ENCODE results near the gene FLOT1.
"Not testable (repeated sequence)": the region's sequence is repeated elsewhere in the genome, so short reads cannot be mapped to it uniquely, and the experiment has no call there.

FLOT1 gene

DNA sequence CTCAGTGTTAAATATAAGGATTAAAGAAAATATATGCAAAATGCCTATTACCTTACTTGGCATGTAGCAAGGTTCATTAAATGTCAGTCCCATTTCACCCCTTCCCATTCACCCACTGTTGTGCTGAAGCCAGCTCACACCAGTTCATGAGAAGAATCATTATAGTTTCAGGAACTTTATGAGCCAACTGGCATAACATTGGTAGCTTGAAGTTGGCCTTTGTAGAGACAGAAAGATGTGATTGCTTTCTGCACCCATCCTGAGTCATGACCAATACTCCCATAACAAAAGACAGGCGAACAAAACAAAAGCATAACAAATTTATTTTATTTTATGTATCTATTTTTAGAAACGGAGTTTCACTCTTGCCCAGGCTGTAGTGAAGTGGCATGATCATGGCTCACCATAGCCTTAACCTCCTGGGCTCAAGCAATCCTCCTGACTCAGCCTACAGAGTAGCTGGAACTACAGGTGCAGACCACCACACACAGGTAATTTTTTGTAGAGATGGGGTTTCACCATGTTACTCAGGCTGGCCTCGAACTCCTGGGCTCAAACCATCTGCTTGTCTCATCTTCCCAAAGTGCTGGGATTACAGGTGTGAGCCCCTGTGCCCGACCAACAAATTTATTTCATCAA, 19.4 kb upstream of the FLOT1 start:
- no peaks in the 10 kb centered on the region; the same call in 1 of the 2 replicates for H3K27me3 ChIP-seq (ENCODE audit: insufficient read depth, low read depth)
- H3K36me3 ChIP-seq (ENCODE audit: insufficient read depth) = no peaks in the 10 kb centered on the region
- no peak overlapping the region for H3K27ac ChIP-seq

DNA sequence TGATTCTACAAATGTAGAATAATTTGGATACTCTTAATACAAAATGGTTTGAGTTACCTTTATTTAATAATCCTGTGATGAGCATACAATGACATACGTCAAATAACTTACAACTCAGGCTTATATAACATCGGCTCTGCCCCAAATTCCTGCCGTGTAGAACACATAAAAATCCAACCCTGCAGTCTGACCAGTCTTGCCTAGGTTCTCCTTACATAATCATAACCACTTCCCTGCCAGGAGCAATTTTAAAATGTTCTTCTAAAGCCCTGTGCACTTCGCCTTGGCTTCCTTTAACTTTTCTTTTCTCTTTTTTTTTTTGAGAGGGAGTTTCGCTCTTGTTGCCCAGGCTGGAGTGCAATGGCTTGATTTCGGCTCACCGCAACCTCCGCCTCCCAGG, 18.1 kb upstream of the FLOT1 start:
- Histone ChIP-seq H3K27me3 (ENCODE audit: insufficient read depth, low read depth) (no peaks in the 10 kb centered on the region; the same call in 1 of the 2 replicates), H2AFZ (ENCODE audit: low read depth) (no peak overlapping the region), H3K4me2 (no peak overlapping the region), H3K4me1 (ENCODE audit: low read depth, poor library complexity, severe bottlenecking) (no peaks in the 10 kb centered on the region), H3K79me2 (ENCODE audit: insufficient read depth, low read depth) (no peaks in the 10 kb centered on the region), H3K27ac (no peak overlapping the region), H3K4me3 (IDR thresholded peaks at IDR 0.05; ENCODE audit: insufficient read depth, low read depth, low read length) (no peak overlapping the region), H3K9ac (no peak overlapping the region), H3K36me3 (ENCODE audit: insufficient read depth) (no peaks in the 10 kb centered on the region), H4K20me1 (ENCODE audit: insufficient read depth) (no peaks in the 10 kb centered on the region)
- TF ChIP-seq, protein P1, sequence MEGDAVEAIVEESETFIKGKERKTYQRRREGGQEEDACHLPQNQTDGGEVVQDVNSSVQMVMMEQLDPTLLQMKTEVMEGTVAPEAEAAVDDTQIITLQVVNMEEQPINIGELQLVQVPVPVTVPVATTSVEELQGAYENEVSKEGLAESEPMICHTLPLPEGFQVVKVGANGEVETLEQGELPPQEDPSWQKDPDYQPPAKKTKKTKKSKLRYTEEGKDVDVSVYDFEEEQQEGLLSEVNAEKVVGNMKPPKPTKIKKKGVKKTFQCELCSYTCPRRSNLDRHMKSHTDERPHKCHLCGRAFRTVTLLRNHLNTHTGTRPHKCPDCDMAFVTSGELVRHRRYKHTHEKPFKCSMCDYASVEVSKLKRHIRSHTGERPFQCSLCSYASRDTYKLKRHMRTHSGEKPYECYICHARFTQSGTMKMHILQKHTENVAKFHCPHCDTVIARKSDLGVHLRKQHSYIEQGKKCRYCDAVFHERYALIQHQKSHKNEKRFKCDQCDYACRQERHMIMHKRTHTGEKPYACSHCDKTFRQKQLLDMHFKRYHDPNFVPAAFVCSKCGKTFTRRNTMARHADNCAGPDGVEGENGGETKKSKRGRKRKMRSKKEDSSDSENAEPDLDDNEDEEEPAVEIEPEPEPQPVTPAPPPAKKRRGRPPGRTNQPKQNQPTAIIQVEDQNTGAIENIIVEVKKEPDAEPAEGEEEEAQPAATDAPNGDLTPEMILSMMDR (conservative IDR thresholded peaks at IDR 0.05; ENCODE audit: low read depth, low read length) = no peak

More for the DNA sequence above, 19.4 kb upstream of the FLOT1 start:
- Histone ChIP-seq H3K79me2 (ENCODE audit: insufficient read depth, low read depth) (no peaks in the 10 kb centered on the region), H3K4me2 (no peak overlapping the region), H2AFZ (ENCODE audit: low read depth) (no peak overlapping the region), H3K4me1 (ENCODE audit: low read depth, poor library complexity, severe bottlenecking) (no peaks in the 10 kb centered on the region), H4K20me1 (ENCODE audit: insufficient read depth) (no peaks in the 10 kb centered on the region), H3K4me3 (IDR thresholded peaks at IDR 0.05; ENCODE audit: insufficient read depth, low read depth, low read length) (no peak overlapping the region), H3K9ac (no peak overlapping the region)
- TF ChIP-seq, protein P1 (conservative IDR thresholded peaks at IDR 0.05; ENCODE audit: low read depth, low read length) = no peak

DNA sequence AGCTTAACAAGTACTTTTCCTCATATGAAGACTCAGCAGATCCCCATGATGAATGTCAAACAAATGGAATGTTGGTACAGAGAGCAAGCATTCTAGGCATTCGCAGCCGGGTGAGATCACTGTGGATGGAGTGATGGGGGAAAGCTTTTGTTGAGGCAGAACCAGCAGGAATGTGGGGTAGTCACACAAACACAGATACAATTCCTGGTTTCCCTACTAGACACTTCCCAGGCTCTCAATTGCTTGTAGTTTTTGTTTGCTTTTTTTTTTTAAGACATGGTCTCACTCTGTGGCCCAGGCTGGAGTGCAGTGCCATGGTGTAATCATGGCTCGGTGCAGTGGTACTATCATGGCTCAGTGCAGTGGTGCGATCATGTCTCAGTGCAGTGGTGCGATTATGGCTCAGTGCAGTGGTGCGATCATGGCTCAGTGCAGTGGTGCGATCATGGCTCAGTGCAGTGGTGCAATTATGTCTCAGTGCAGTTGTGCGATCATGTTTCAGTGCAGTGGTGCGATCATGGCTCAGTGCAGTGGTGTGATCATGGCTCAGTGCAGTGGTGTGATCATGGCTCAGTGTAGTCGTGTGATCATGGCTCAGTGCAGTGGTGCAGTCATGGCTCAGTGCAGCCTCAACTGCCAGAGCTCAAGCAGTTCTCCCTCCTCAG, 17.2 kb upstream of the FLOT1 start:
- H3K4me3 ChIP-seq (IDR thresholded peaks at IDR 0.05; ENCODE audit: insufficient read depth, low read depth, low read length) = no peak overlapping the region
- H3K79me2 ChIP-seq (ENCODE audit: insufficient read depth, low read depth) = no peaks in the 10 kb centered on the region
- H4K20me1 ChIP-seq (ENCODE audit: insufficient read depth) = no peaks in the 10 kb centered on the region
- TF ChIP-seq, protein P1 (conservative IDR thresholded peaks at IDR 0.05; ENCODE audit: low read depth, low read length) = no peak
- H3K36me3 ChIP-seq (ENCODE audit: insufficient read depth) = no peaks in the 10 kb centered on the region
- no peaks in the 10 kb centered on the region; the same call in 1 of the 2 replicates for H3K27me3 ChIP-seq (ENCODE audit: insufficient read depth, low read depth)
- H3K4me2 ChIP-seq = no peak overlapping the region
- no peak overlapping the region for H3K9ac ChIP-seq
- H2AFZ ChIP-seq (ENCODE audit: low read depth) = no peak overlapping the region
- no peak overlapping the region for H3K27ac ChIP-seq
- H3K4me1 ChIP-seq (ENCODE audit: low read depth, poor library complexity, severe bottlenecking) = no peaks in the 10 kb centered on the region

DNA sequence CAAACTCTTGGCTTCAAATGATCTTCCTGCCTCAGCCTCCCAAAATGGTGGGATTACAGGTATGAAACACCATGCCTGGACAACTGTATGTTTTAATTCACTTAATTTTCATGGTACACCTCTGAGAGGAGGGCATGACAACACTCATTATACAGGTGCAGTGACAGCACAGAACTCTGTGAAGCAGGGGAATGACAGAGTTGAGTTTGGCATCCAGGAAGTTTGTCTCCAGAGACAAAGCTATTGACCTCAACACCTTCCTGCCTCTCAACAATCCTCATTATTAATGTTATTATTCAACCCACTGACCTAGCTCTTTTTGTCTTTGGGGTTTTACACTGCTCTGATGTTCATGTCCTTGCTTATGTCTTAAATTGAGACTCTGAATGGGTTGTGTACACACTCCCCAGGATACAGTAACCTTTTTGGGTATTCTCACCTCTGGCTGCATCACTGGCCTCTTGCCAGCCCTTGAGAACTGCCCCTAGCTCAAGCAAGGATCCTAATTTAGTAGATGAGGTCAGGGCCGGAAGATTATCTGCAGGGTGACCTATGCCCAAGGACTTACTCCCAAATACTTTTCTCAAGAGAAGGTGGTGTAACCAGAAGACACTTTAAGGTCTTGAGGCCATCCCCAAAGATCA, 14.9 kb upstream of the FLOT1 start:
- H3K4me3 ChIP-seq (IDR thresholded peaks at IDR 0.05; ENCODE audit: insufficient read depth, low read depth, low read length) = no peak overlapping the region
- H3K9ac ChIP-seq = no peak overlapping the region
- no peaks in the 10 kb centered on the region for H3K36me3 ChIP-seq (ENCODE audit: insufficient read depth)
- no peaks in the 10 kb centered on the region for H3K79me2 ChIP-seq (ENCODE audit: insufficient read depth, low read depth)
- no peaks in the 10 kb centered on the region for H4K20me1 ChIP-seq (ENCODE audit: insufficient read depth)
- H2AFZ ChIP-seq (ENCODE audit: low read depth) = no peak overlapping the region
- no peak overlapping the region for H3K4me2 ChIP-seq
- H3K4me1 ChIP-seq (ENCODE audit: low read depth, poor library complexity, severe bottlenecking) = no peaks in the 10 kb centered on the region
- no peak overlapping the region for H3K27ac ChIP-seq
- no peaks in the 10 kb centered on the region for H3K27me3 ChIP-seq (ENCODE audit: insufficient read depth, low read depth)
- TF ChIP-seq, protein P1 (conservative IDR thresholded peaks at IDR 0.05; ENCODE audit: low read depth, low read length) = no peak

DNA sequence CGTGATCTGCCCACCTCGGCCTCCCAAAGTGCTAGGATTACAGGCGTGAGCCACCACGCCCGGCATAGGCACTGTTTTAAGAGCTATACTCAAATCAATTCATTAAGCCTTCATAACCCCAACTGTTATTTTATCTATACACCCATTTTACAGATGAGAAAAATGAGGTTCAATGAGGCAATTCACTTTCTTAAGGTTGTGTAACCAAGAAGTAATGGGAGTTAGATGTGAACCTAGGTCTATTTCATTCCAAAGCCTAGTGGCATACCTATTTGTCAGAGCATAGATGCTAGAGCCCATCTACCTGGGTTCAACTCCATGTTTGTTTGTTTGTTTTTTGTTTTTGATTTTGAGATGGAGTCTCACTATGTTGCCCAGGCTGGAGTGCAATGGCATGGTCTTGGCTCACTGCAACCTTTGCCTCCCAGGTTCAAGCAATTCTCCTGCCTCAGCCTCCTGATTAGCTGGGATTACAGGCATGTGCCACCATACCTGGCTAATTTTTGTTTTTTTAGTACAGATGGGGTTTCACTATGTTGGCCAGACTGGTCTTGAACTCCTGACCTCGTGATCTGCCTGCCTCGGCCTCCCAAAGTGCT, 14.0 kb upstream of the FLOT1 start:
- H3K4me2 ChIP-seq = not testable (repeated sequence)

More for the DNA sequence above, 14.0 kb upstream of the FLOT1 start:
- H3K27ac ChIP-seq; H4K20me1 ChIP-seq (ENCODE audit: insufficient read depth); H3K36me3 ChIP-seq (ENCODE audit: insufficient read depth); H3K4me1 ChIP-seq (ENCODE audit: low read depth, poor library complexity, severe bottlenecking); H3K27me3 ChIP-seq (ENCODE audit: insufficient read depth, low read depth); H3K79me2 ChIP-seq (ENCODE audit: insufficient read depth, low read depth); H2AFZ ChIP-seq (ENCODE audit: low read depth); H3K4me3 ChIP-seq (IDR thresholded peaks at IDR 0.05; ENCODE audit: insufficient read depth, low read depth, low read length); H3K9ac ChIP-seq: not testable (repeated sequence)

Measured in KMS-11 (cell line).